Posterior cingulate gyrus (tissue), 11 donors: ENCODE data around the gene ZNF536.
A peak's percentile ranks its signal among the peaks of the same experiment; 100 is the strongest.
"Not testable (repeated sequence)": the region's sequence is repeated elsewhere in the genome, so short reads cannot be mapped to it uniquely, and the experiment has no call there.

ENCODE experiments used
- DNase-seq, 10 donors: peaks; one replicate each; pipeline versions ENCODE4 v3.0.0 to v3.0.0-alpha.2; 2020 to 2021; ENCODE audit warnings: mixed read lengths in 3 of 10
- intact Hi-C: fragments of 100-400 bp; cut with DNase I; formaldehyde crosslinking; loops from one replicate; pipeline ENCODE4 v1.15.1; 2023

The ZNF536 gene

DNA sequence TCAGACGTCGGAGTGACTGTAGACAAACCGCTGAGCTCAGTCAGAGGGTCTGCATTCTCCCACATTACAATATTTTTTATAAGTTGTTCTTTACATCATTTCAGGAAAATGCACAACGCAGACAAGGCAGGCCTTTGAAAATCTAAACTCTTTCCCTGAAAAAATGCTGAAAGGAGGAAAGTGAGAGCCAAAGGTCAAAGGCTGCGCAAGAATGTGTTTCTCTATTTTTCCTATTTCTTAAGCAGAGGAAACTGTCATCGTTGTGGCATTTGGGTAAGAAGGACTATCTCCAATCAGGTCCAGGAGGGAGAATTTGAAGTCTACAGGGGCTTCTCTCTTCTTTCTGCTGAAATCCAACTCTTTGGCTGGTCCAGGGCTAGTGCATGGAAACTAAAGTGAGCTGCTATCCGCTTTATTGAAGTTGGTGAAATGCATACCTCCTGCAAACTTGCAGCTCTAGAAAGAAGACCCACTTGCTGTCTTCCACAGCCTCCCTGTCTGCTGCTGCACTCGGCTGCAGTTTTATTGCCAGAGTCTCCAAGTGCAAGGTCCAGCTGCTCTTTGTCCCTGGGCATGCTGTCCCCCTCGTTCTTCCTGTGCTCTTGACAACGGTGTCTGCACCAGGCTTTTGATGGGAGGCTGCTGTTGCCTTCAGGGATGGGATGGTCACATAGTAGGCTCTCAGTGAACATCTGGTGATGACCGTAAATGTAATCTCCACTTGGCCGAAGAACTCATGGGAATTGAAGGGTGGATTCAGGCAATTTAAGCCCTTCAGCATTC, 31.2 kb downstream of the ZNF536 start:
- intact Hi-C loops = loop anchor here (10.0 kb wide), 1 partner anchor 359 kb away; no protein-coding TSS in a partner anchor
- peak in 1 of 10 donors; percentile 37 for DNase-seq

DNA sequence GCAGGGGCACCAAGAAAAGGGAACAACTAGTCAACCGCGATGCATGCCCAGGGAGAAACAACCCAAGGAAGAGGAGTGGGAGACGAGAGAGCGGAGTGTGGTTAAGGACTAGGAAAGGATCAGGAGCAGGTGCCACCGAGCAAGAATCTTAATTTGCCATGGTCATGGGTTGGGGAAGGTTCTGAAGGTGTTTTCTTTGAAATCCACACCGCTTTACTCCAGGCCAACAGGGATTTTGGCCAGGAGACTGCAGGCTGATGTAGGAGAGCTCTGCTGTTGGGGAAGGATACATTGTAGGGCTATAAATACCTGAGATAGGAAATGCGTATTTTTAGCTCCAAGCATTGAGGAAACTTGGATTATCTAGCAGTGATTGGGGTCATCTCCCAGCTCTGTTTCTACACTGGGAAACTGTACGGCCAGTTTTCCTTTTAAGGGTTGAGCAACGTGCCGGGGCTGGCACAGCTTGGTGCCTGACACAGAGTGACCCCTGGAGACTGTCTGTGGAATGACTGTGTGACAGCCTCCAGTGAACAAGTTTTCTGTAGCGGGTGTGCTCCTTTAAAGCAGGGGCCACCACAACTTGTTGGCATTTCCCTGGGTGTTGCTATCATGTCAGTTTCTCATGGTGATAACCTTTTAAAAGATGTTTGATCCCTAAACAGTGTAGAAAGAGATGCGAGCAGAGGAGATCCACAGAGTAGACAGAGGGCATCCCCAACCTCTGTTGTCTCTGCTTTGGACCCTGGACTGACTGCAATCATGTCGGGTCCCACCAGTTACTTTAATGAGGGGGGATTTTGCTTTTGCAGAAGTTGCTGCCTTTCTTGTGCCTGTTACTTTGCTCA, 34.3 kb downstream of the ZNF536 start:
- intact Hi-C loops = loop anchor here (5.0 to 10.0 kb wide), 2 partner anchors 179 to 362 kb away; no protein-coding TSS in a partner anchor
- peak in 8 of 10 donors; percentile 38 to 95 (median 66) for DNase-seq

DNA sequence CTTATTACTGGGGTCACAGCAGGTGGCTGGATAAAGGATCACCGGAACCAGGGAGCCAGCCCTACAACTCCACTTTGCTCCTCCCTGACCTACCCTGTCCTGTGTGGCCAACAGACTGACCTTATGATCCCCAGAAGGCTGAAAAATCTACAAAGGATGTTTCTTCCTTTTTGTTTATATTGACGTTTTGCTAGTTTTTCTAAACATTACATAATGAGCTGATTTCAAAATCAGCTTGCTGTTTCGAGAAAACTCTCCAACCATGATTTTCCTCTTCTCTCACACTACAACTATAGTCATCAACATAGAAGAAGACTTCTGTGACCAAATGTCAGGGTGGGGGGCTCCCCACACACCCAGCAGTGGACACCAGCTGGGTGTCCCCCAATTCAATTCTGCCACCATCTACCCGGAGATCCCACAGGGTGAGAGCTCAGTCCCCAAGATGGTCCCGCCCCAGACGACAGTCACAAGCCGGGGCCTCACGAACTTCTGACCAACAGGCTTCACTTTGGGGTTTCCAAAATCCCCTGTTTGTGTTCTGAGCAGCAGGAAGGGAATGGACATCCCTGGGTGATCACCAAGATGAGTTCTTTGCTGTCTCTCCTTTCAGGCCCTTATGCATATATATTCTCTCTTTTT, 35.0 kb downstream of the ZNF536 start:
- no peak for DNase-seq
- intact Hi-C loops = loop anchor here (5.0 to 10.0 kb wide), 2 partner anchors 180 to 362 kb away; no protein-coding TSS in a partner anchor

DNA sequence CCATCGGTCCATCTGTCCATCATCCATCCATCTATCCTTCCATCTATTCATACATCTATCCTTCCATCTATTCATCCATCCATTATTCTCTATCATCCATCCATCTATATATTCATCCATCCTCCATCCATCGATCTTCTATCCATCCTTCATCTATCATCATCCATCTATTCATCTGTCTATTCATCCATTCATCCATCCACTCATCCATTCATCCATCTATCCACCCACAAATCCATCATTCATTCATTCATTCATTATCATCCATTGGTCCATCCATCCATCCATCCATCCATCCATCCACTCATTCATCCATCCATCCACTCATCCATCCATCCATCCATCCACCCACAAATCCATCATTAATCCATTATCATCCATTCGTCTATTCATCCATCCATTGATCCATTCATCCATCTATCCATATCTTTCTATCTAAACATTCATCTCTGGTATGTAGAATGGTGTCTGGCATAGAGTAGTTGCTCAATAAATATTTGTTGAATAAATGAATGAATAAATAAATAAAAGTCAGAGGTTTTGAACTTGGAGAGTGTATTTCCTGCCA, 36.6 kb downstream of the ZNF536 start:
- intact Hi-C loops = loop anchor here (5.0 to 10.0 kb wide), 2 partner anchors 182 to 364 kb away; no protein-coding TSS in a partner anchor

GRCh38 chr19:30411714-30412113, 39.5 kb downstream of the ZNF536 start:
- intact Hi-C loops = no loop called here

More for the DNA sequence above, 36.6 kb downstream of the ZNF536 start:
- DNase-seq = no peak

DNA sequence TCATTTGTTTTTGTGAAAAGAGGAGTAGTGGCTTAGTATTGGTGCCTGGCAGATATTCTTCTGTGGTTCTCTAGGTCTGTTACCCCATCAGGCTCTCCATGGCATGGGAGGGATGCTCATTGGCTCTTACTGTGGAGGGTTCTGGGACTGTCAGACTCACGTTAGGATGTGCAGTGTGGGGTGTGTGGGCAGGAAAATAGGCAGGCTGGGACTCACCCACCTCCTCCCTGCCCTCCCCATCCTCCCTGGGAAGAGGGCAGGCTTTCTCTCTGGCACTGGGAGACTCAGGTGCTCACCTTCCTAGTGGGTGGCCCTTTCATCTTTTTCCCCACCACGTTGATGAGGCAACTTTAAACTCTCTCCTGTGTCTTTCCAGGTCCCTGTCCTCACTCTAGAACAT, 44.2 kb downstream of the ZNF536 start:
- intact Hi-C loops = no loop called here
- DNase-seq = no peak

More at GRCh38 chr19:30411714-30412113, 39.5 kb downstream of the ZNF536 start:
- DNase-seq = no peak

DNA sequence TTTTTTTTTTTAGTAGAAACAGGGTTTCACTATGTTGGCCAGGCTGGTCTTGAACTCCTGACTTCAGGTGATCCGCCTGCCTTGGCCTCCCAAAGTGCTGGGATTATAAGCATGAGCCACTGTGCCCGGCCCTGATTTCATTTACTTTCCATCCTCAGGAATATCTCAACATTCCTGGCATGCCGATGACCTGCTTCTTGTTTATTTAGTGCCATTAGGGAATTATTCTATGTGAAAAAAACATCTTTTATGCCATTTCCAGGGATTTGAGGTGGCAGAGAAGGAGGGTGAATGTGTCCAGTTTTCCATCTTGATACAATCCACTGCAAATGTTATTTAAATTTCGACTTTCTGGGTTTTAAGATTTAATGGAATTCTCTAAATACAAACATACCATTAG, 45.0 kb downstream of the ZNF536 start:
- intact Hi-C loops = not testable (repeated sequence)

GRCh38 chr19:30419568-30420180, 47.5 kb downstream of the ZNF536 start:
- intact Hi-C loops = no loop called here

More for the DNA sequence above, 45.0 kb downstream of the ZNF536 start:
- DNase-seq = not testable (repeated sequence)

DNA sequence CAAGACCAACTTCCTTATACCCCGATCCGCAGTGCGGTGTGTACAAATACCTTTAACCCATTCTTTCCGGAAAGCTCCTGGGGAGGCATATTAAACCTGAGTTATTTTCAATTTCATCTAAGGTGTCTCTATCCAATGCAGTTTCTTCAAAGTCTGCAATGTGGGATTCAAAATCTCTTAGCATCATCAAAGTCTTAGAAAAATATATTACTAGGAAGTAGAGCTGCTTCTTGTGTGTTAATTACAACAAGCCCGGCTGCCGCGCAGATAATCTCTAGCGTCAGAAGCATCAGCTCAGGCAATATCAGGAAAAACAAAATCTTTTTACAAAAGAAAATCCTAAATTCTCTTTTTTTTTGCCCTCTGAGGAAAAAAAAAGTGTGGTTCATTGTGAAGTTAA, 48.1 kb downstream of the ZNF536 start:
- DNase-seq = no peak
- intact Hi-C loops = no loop called here

More at GRCh38 chr19:30419568-30420180, 47.5 kb downstream of the ZNF536 start:
- peak in 7 of 10 donors; percentile 24 to 93 (median 62) for DNase-seq

GRCh38 chr19:30420881-30421280, 48.7 kb downstream of the ZNF536 start:
- no peak for DNase-seq
- intact Hi-C loops = no loop called here

GRCh38 chr19:30421571-30421970, 49.4 kb downstream of the ZNF536 start:
- no peak for DNase-seq
- intact Hi-C loops = no loop called here

DNA sequence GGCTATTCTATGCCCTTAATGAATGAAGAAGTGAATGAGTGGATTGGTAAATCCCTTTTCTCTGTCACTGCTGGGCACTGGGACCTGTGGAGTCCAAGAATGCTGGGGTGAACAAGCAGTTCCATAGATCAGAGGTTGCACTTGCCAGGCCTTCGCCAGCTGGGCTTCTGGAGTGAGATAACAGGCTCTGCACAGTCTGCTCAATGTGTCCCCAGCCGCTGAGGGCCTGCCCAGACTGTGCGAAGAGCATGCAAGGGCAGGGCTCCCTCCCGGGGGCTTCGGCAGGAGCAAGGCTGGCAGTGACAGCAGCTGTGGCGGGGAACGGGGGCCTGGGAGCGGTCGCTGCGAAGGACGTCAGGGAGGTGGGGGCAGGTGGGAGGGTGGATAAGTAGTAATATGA, 51.3 kb downstream of the ZNF536 start:
- peak in 1 of 10 donors; percentile 35 for DNase-seq
- intact Hi-C loops = no loop called here

DNA sequence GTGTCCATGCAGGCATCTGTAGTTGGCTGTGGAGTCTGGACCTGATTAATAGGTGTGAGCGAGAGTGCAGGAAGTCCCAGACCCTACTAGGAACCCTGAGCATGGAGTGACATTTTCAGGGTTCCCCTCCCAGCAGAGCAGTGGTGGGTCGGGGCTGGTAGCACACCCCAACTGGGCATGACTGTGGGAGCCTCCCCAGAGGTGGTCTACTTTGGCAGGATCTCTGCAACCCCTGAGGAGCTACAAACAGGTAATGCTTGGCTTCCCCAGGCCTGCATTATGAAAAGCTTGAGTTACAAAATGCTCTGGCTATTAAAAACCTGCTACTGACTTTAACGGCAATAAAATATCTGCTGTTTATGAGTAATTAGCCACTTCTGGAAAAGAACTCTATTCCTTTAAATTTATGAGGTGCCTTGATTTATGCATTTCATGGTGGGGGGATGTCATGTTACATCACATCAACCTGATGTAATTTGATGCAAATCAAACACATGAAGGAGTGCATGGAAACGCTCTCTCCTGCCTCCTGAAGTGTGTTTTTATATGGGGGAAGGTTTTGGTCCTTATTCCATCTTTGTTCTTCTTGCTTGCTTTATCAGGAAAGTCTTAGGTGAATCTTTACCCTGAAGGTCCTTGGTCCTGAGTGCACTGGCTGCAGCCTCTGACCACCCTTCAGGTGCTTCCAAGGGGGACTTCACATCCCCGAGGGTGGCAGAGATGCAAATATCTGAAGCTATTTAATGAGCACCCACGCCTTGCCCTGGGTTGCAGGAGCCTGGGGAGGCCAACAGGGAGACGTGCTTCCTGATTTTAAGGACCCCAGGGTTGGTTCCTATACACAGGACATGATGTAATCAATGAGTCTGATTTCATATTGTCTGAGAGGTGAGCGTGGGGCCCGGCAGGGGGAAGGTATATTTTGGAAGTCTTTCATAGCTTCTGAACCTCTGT, 54.0 kb downstream of the ZNF536 start:
- intact Hi-C loops = no loop called here
- no peak for DNase-seq

DNA sequence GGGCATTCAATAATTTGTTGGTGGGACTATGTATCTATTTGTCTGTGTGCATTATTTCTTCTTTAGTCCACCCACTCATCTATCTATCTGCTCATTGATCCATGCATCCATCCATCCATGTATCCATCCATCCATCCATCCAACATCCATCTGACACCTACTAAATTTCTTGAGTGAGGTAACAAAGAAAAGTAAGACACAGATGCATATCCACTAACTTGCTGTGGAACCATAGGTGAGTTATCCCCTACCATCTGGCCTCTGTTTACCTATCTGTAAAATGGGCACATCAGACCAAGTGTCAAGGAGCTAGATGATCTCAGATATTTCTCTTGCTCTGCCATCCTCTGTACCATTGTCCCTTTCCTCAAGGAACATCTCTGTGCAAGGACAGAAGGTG, 54.7 kb downstream of the ZNF536 start:
- intact Hi-C loops = no loop called here
- DNase-seq = no peak

GRCh38 chr19:30428092-30428680, 56.0 kb downstream of the ZNF536 start:
- no peak for DNase-seq

GRCh38 chr19:30428844-30429243, 56.7 kb downstream of the ZNF536 start:
- DNase-seq = no peak
- intact Hi-C loops = no loop called here

More at GRCh38 chr19:30428092-30428680, 56.0 kb downstream of the ZNF536 start:
- intact Hi-C loops = no loop called here

GRCh38 chr19:30430206-30430734, 58.1 kb downstream of the ZNF536 start:
- intact Hi-C loops = no loop called here
- DNase-seq = no peak

- intact Hi-C loops = no loop called here
- no peak for DNase-seq
These were observed 59.4 kb downstream of the ZNF536 start for GRCh38 chr19:30431591-30431990.
